ENCODE measurements around the gene CPLANE1.

DNA sequence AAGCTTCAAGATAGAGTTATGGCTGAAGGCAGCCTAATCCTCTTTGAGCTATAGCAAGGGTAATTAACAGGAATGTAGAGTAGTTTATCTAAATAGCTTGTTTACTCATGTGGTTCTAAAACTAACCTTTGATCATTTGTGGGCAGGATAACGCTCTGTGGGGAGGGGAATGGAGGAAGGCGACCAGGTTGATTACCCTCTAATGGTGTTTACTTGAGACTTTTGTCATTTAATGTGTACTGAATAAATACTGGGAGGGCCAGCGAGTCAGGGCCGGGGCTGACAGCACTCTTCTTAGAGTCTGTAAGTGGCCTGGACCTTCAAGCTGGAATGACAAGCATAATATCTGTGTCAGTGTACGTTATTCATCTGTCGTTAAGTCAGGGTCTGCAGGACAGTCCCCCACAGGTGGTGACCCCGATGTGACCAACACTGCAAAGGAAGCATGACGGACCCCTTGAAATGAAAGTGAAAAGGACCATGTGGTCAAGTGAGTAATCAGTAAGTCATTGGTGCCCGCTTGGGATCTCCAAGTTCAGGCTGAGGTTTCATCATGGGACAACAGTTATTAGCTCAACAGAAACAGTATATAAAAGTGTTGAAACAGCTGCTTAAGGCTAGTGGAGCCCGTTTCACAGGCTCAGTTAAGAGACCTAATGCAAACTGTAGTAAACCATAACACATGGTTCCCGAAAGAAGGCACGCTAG, 162.6 kb downstream of the CPLANE1 start:
- TF ChIP-seq REST (IDR thresholded peaks at IDR 0.05; ENCODE audit: insufficient read depth in 1 of 2, low read depth in 2 of 2, low read length in 2 of 2) (no peak), POLR2AphosphoS5 (IDR thresholded peaks at IDR 0.05; ENCODE audit: low read depth, low read length) (no peak), SIN3A (IDR thresholded peaks at IDR 0.05; ENCODE audit: borderline replicate concordance, insufficient read depth, low read length) (no peak), TAF1 (IDR thresholded peaks at IDR 0.05; ENCODE audit: borderline replicate concordance, insufficient read depth, low read length) (no peak), FOXP2 (optimal IDR thresholded peaks at IDR 0.05; ENCODE audit: borderline replicate concordance, extremely low read depth, extremely low read length, insufficient read depth) (no peak)

All from PFSK-1 (cell line).